IPS-15b (cell line): ENCODE data around the gene IFT20.
A peak's percentile ranks its signal among the peaks of the same experiment; 100 is the strongest.

Source experiments
- H3K27me3 ChIP-seq: one replicate; pipeline ENCODE4 v1.6.1; 2013; ENCODE audit warnings: low read length; ENCODE audit not compliant: control insufficient read depth, insufficient read depth
- H3K36me3 ChIP-seq: one replicate; pipeline ENCODE4 v1.6.1; 2013; ENCODE audit warnings: low read length; ENCODE audit not compliant: control insufficient read depth, insufficient read depth
- H3K4me1 ChIP-seq: one replicate; pipeline ENCODE4 v1.6.1; 2013; ENCODE audit warnings: mild to moderate bottlenecking, low read length; ENCODE audit not compliant: control insufficient read depth, insufficient read depth
- H3K4me3 ChIP-seq: one replicate; pipeline ENCODE4 v1.5.1; 2013; ENCODE audit warnings: low read depth, low read length
- H3K9ac ChIP-seq: one replicate; pipeline ENCODE4 v1.6.1; 2013; ENCODE audit warnings: low read depth, mild to moderate bottlenecking, low read length
- H3K9me3 ChIP-seq: one replicate; pipeline ENCODE4 v1.6.1; 2013; ENCODE audit warnings: mild to moderate bottlenecking, low read length; ENCODE audit not compliant: control insufficient read depth, insufficient read depth

IFT20 gene

DNA sequence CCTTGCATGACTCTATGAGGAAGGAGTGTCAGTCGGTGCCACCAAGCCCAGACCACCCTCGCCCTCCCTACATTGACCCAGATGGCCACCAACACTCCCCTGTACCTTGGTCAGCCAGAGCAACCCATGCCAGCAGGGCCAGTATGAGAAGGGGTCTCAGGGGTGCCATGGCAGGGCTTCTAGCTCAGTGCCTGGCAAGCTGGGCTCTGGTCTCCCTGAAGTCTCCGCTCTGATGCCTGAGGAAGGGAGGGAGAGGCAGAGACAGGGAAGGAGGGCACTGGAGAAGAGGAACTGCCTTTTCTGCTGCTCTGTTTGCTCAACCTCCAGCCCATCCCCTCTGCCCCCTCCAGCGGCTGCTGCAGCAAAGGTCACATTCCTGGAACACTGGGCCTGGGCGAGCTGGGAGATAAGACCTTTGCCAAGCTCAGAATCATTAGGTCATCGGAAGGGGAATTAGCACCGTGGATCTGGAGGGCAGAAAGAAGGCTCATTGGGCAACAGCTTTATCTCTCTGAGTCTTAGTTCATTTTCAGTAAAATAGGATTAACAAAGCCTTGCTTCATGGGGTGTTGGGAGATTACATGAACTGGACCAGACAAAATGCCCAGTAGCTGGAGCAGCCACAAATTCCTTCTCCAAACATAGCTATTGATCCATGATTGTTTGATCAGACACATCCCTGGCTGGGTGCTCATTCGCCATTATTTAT is 34.9 kb upstream of the IFT20 start, which contains the start of gene VTN:
Gene VTN, minus strand, starts transcription at position 273 of the 709 bp plus-strand sequence. Its CDS starts 104 bp downstream, at position 169.
- H3K9ac ChIP-seq: no peak within 1 kb of the TSS
- no peaks in the 10 kb centered on the region for H3K9me3 ChIP-seq
- peaks cover 30% of the 10 kb centered on the region for H3K27me3 ChIP-seq
- peak within 1 kb of the TSS; percentile 39 for H3K4me3 ChIP-seq
- no peaks in the 10 kb centered on the region for H3K36me3 ChIP-seq
- H3K4me1 ChIP-seq: peaks cover 10% of the 10 kb centered on the region

DNA sequence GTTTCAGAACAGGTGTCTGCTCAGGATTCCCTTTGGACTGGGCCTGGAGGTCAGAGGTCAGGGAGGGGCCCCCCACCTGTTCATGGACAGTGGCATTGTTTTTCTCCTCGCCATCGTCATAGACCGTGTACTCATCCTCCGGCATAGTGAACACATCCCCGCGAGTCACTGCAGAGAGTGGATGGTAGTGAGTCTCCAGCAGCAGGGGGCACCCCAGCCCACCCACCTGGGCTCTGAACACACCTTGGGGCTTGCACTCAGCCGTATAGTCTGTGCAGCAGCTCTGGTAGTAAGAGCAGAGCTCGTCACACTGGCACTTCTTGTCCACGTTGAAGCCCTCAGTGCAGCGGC is 34.4 kb upstream of the IFT20 start:
- Histone ChIP-seq H3K9me3 (no peaks in the 10 kb centered on the region), H3K4me3 (no peak overlapping the region), H3K36me3 (no peaks in the 10 kb centered on the region), H3K4me1 (peaks cover 10% of the 10 kb centered on the region), H3K9ac (no peak overlapping the region), H3K27me3 (peaks cover 25% of the 10 kb centered on the region)

- H3K9ac ChIP-seq: no peak overlapping the region
- H3K4me3 ChIP-seq: no peak overlapping the region
- H3K9me3 ChIP-seq: no peaks in the 10 kb centered on the region
- peaks cover 19% of the 10 kb centered on the region for H3K27me3 ChIP-seq
- peaks cover 10% of the 10 kb centered on the region for H3K4me1 ChIP-seq
- no peaks in the 10 kb centered on the region for H3K36me3 ChIP-seq
Observed at GRCh38 chr17:28368915-28369683, 33.8 kb upstream of the IFT20 start.

GRCh38 chr17:28368306-28368831 is 33.1 kb upstream of the IFT20 start:
- no peak overlapping the region for H3K9ac ChIP-seq

GRCh38 chr17:28367641-28368305 is 32.5 kb upstream of the IFT20 start:
- Histone ChIP-seq H3K27me3 (peaks cover 9% of the 10 kb centered on the region), H3K36me3 (peaks cover 3% of the 10 kb centered on the region), H3K4me3 (no peak overlapping the region), H3K4me1 (peaks cover 10% of the 10 kb centered on the region), H3K9ac (no peak overlapping the region), H3K9me3 (no peaks in the 10 kb centered on the region)

More at GRCh38 chr17:28368306-28368831, 33.1 kb upstream of the IFT20 start:
- H3K36me3 ChIP-seq: peaks cover 3% of the 10 kb centered on the region
- H3K27me3 ChIP-seq: peaks cover 15% of the 10 kb centered on the region
- H3K9me3 ChIP-seq: no peaks in the 10 kb centered on the region
- H3K4me1 ChIP-seq: peaks cover 10% of the 10 kb centered on the region
- no peak overlapping the region for H3K4me3 ChIP-seq

DNA sequence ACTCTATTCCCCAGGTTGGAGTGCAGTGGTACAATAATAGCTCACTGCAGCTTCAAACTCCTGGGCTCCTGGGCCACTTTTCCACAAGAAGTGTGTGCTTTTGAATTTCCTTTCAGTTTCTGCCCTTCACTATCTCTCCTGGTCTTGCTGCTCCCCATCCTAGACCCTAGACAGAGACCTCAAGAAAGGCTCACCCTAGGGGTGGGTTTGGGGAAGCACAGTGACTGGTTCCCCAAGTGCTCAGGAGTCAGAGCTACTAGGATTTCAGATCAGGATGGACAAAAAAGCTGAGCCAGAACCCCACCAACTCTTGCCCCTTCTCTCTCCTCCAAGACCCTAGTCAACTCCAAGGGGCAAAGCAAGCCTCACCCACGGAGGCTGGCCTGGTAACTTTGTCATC is 31.3 kb upstream of the IFT20 start:
- H3K4me3 ChIP-seq: no peak overlapping the region
- peaks cover under 1% of the 10 kb centered on the region for H3K27me3 ChIP-seq
- H3K9ac ChIP-seq: no peak overlapping the region
- H3K4me1 ChIP-seq: peaks cover 10% of the 10 kb centered on the region
- no peaks in the 10 kb centered on the region for H3K9me3 ChIP-seq
- peaks cover 3% of the 10 kb centered on the region for H3K36me3 ChIP-seq

- no peak overlapping the region for H3K4me3 ChIP-seq
- H3K36me3 ChIP-seq: peaks cover 9% of the 10 kb centered on the region
- H3K9ac ChIP-seq: no peak overlapping the region
- peaks cover 4% of the 10 kb centered on the region for H3K4me1 ChIP-seq
- no peaks in the 10 kb centered on the region for H3K27me3 ChIP-seq
- no peaks in the 10 kb centered on the region for H3K9me3 ChIP-seq
Observed at GRCh38 chr17:28365487-28365886, 30.2 kb upstream of the IFT20 start.

DNA sequence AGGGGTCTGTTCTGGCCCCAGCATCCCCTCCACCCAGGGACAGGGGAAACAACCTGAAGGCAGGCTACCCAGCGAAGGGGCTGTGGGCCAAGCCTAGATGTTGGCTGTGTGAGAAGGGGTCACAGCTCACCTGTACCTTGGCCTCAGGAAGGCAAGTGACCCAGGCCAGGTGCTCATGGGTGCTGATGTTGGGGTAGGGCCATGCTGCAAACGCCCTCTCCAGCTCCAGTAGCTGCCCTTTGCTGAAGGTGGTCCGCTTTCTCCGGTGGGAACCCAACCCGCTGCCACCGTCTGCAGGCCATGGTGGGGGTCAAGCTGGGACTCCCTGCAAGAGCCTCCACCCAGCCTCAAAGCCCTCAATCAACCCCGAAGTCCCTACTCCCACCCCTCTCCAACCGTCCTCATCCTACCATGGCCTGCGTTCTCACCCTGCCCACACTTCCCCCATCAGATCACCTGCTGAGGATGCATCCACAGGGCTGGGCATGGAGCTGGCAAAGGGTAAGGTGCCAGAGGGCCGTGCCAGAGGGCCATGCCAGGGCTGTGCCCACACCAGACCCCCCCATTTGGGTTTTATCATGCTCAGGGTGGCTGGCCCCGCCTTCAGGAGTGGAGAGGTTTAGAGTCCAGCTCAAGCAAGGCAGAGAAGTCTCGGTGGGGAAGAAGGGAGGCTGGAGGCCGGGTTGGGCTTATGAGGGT is 29.5 kb upstream of the IFT20 start, which contains the start of gene SEBOX:
Gene SEBOX, minus strand, starts transcription at position 535 of the 699 bp plus-strand sequence. Its CDS starts 48 bp downstream, at position 487.
- Histone ChIP-seq H3K4me3 (no peak within 1 kb of the TSS), H3K36me3 (peaks cover 9% of the 10 kb centered on the region), H3K9me3 (no peaks in the 10 kb centered on the region), H3K9ac (no peak within 1 kb of the TSS), H3K4me1 (no peaks in the 10 kb centered on the region), H3K27me3 (no peaks in the 10 kb centered on the region)

DNA sequence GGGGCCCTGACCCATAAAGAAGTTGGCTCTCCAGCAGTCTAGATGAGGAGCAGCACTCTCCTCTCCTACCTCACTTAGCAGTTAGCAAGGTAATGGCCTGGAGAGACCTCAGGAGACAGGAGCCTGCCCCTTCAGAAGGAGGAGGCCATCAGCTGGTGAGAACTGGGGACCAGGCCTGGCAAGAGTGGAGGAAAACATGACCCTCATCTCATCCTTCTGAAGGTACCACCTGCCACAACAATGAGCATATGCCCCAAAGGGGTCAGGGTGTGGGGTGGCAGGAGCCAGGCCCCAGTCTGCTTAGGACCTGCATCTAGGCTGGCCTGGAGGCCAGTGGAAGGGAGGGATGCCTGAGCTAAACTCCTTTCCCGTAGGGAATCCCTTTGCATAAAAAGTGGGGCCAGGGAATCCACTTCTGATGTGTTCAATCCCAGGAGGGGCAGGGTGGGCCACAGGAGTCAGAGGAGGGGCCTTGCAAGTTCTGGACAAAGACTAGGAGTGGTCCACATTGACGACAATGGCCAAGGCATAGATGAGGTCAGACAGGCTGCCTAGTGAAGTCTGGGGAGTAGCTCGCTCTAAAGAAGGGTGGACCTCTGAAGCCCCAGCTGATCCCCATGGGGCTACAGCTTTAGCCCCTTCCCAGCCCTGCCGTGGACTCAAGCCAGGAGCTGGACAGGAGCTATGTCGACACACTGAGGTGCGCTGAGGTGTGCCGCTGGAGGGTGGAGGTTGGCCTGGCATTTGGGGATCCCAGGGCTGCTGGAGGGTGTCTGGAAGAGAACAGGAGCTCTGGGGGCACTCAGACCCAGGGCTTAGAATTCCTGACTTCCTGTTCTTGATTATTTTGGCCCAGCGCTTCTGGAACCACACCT is 28.7 kb upstream of the IFT20 start:
- no peak overlapping the region for H3K9ac ChIP-seq
- no peak overlapping the region for H3K4me3 ChIP-seq
- H3K4me1 ChIP-seq: no peaks in the 10 kb centered on the region
- H3K27me3 ChIP-seq: no peaks in the 10 kb centered on the region
- H3K9me3 ChIP-seq: no peaks in the 10 kb centered on the region
- H3K36me3 ChIP-seq: peaks cover 9% of the 10 kb centered on the region

- H3K4me1 ChIP-seq: peaks cover 3% of the 10 kb centered on the region
- no peaks in the 10 kb centered on the region for H3K9me3 ChIP-seq
- H3K9ac ChIP-seq: no peak overlapping the region
- H3K36me3 ChIP-seq: peaks cover 9% of the 10 kb centered on the region
- H3K27me3 ChIP-seq: no peaks in the 10 kb centered on the region
- no peak overlapping the region for H3K4me3 ChIP-seq
Observed at GRCh38 chr17:28363186-28363585, 27.9 kb upstream of the IFT20 start.
